GM21381 (cell line): Measurements from ENCODE around the gene ACBD6.
"Not testable (repeated sequence)": the region's sequence is repeated elsewhere in the genome, so short reads cannot be mapped to it uniquely, and the experiment has no call there.

ENCODE experiments used
- ATAC-seq: cut with Tn5 transposase; IDR thresholded peaks from one replicate; pipeline ENCODE4 v1.9.1; 2021; ENCODE audit warnings: mild to moderate bottlenecking, moderate library complexity; ENCODE audit not compliant: unreplicated experiment

The ACBD6 gene

GRCh38 chr1:180421614-180422013 is 80.8 kb downstream of the ACBD6 start:
- ATAC-seq, result no peak

- ATAC-seq, result not testable (repeated sequence)
Measured at GRCh38 chr1:180421145-180421544, 81.2 kb downstream of the ACBD6 start.

- ATAC-seq, result no peak
Measured at GRCh38 chr1:180415985-180416633, 86.3 kb downstream of the ACBD6 start.

- no peak for ATAC-seq
Measured at GRCh38 chr1:180415236-180415848, 87.0 kb downstream of the ACBD6 start.

GRCh38 chr1:180412583-180412982 is 89.8 kb downstream of the ACBD6 start:
- no peak for ATAC-seq

- ATAC-seq, result not testable (repeated sequence)
Measured at GRCh38 chr1:180408128-180408527, 94.2 kb downstream of the ACBD6 start.

- ATAC-seq, result no peak
Measured at GRCh38 chr1:180407051-180407450, 95.3 kb downstream of the ACBD6 start.

GRCh38 chr1:180402551-180402950 is 99.8 kb downstream of the ACBD6 start:
- ATAC-seq, result no peak

- no peak for ATAC-seq
Measured at GRCh38 chr1:180402001-180402400, 100.4 kb downstream of the ACBD6 start.

GRCh38 chr1:180397175-180397574 is 105.2 kb downstream of the ACBD6 start:
- ATAC-seq, result no peak

GRCh38 chr1:180392427-180393145 is 109.8 kb downstream of the ACBD6 start:
- no peak for ATAC-seq

- no peak for ATAC-seq
Measured at GRCh38 chr1:180392020-180392419, 110.4 kb downstream of the ACBD6 start.

GRCh38 chr1:180387413-180387812 is 115.0 kb downstream of the ACBD6 start:
- no peak for ATAC-seq

- ATAC-seq, result no peak
Measured at GRCh38 chr1:180386745-180387367, 115.5 kb downstream of the ACBD6 start.

- no peak for ATAC-seq
Measured at GRCh38 chr1:180385144-180385543, 117.2 kb downstream of the ACBD6 start.

- no peak for ATAC-seq
Measured at GRCh38 chr1:180384286-180385005, 117.9 kb downstream of the ACBD6 start.

GRCh38 chr1:180382326-180383115 is 119.9 kb downstream of the ACBD6 start:
- no peak for ATAC-seq

- no peak for ATAC-seq
Measured at GRCh38 chr1:180381184-180381580, 121.2 kb downstream of the ACBD6 start.

GRCh38 chr1:180380259-180381183 is 121.9 kb downstream of the ACBD6 start:
- no peak for ATAC-seq
